Activated CD8-positive, alpha-beta T cell treated with anti-CD3 and anti-CD28 coated beads for 36 hours (primary cell): ENCODE data around the gene CAPN5. TPM values are rescaled to one million over a fixed set of nuclear protein-coding genes. Genes with fewer than 3 reads are reported as not detected.

Experiments
- ATAC-seq: fragments of 200-7000 bp; cut with Tn5 transposase; one replicate; pipeline ENCODE4 v1.10.0; 2021; ENCODE audit warnings: mild to moderate bottlenecking, moderate library complexity
- CTCF ChIA-PET: fragments of 350-600 bp; sonication (Branson Sonifier 250); formaldehyde crosslinking; loops from one replicate; lab custom pipeline; 2021; ENCODE audit warnings: antibody characterized with exemption; lab: Charles Lee
- POLR2A ChIA-PET: fragments of 350-600 bp; sonication (Branson Sonifier 250); formaldehyde crosslinking; loops from one replicate; lab custom pipeline; 2021; ENCODE audit warnings: antibody characterized with exemption; lab: Charles Lee
- DNase-seq: peaks from one replicate; pipeline ENCODE4 v3.0.0-alpha.2; 2020
- H3K27ac Mint-ChIP-seq: one replicate; pipeline ENCODE4 v1.8.0; 2021; ENCODE audit warnings: mild to moderate bottlenecking, mixed read lengths
- H3K27me3 Mint-ChIP-seq: one replicate; pipeline ENCODE4 v1.8.0; 2021; ENCODE audit warnings: mixed read lengths
- H3K36me3 Mint-ChIP-seq: one replicate; pipeline ENCODE4 v1.8.0; 2021; ENCODE audit warnings: low read depth, mixed read lengths
- H3K4me1 Mint-ChIP-seq: one replicate; pipeline ENCODE4 v1.8.0; 2021; ENCODE audit warnings: low read depth, mixed read lengths
- H3K4me3 Mint-ChIP-seq: one replicate; pipeline ENCODE4 v1.8.0; 2021; ENCODE audit warnings: mild to moderate bottlenecking, moderate library complexity, mixed read lengths
- H3K9me3 Mint-ChIP-seq: one replicate; pipeline ENCODE4 v1.8.0; 2021; ENCODE audit warnings: mixed read lengths
- CTCF ChIP-seq: fragments of 200-600 bp; IDR thresholded peaks from one replicate; pipeline ENCODE4 v1.8.0; 2022; ENCODE audit warnings: antibody characterized with exemption, mild to moderate bottlenecking
- intact Hi-C: fragments of 100-400 bp; cut with micrococcal nuclease; formaldehyde crosslinking; loops from one replicate; pipeline ENCODE4 v1.10.0; 2022
- total RNA-seq, 2 experiments: library from RNA; stranded (reverse); gene quantifications; one replicate each; pipeline ENCODE4 v1.2.3, GENCODE V29; 2021

Gene CAPN5
- total RNA-seq, 2 experiments from 2014 or later = 1.6 to 2.2 TPM

DNA sequence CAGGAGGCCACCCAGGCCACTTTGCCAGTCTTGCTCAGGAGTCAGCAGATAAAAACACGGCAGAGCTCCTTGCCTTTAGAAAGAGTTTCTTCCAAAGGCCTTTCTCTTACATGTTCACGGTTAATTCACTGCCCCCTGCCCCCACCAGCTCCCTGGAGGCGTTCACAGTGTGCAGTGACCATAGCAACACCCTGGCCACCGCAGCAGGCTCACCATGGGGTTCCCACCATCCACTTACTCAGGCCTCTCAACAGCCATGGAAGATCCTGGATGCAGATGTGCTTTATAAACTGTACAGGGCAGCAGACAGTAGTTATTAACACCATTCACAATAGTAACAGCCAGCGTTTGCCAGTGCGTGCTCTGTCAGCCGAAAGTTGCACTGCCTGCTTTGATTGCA is 50.7 kb downstream of the CAPN5 start:
- no peaks in the 10 kb centered on the region for H3K27me3 Mint-ChIP-seq
- ATAC-seq = no peak
- no peak overlapping the region for H3K4me3 Mint-ChIP-seq
- no peaks in the 10 kb centered on the region for H3K4me1 Mint-ChIP-seq
- ChIA-PET POLR2A (no interaction called here), CTCF (interaction anchor here (1.2 to 2.4 kb wide), 4 partner anchors 10 to 198 kb away, joined by 4 to 13 read pairs (median 6); partner anchors contain the start of gene MYO7A)
- no peak for TF ChIP-seq CTCF
- intact Hi-C loops = no loop called here
- DNase-seq = no peak
- H3K36me3 Mint-ChIP-seq = no peaks in the 10 kb centered on the region
- H3K9me3 Mint-ChIP-seq = no peaks in the 10 kb centered on the region
- no peak overlapping the region for H3K27ac Mint-ChIP-seq

DNA sequence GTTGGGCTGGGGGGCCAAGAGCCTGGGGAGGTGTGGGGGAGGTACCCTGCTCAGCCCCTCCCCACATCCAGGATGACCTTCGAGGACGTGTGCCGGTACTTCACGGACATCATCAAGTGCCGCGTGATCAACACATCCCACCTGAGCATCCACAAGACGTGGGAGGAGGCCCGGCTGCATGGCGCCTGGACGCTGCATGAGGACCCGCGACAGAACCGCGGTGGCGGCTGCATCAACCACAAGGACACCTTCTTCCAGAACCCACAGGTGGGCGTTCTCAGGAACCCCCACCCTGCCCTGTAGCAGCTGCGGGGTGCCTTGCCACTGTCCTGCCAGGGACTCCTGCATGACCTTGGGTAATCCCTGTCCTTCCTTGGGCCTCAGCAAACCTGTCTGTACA is 51.3 kb downstream of the CAPN5 start:
- no peak overlapping the region for H3K27ac Mint-ChIP-seq

GRCh38 chr11:77118971-77119370 is 52.2 kb downstream of the CAPN5 start:
- no peaks in the 10 kb centered on the region for H3K36me3 Mint-ChIP-seq

More for the DNA sequence above, 51.3 kb downstream of the CAPN5 start:
- Mint-ChIP-seq H3K36me3 (no peaks in the 10 kb centered on the region), H3K4me3 (no peak overlapping the region), H3K4me1 (no peaks in the 10 kb centered on the region), H3K9me3 (no peaks in the 10 kb centered on the region), H3K27me3 (no peaks in the 10 kb centered on the region)
- ChIA-PET POLR2A (no interaction called here), CTCF (interaction anchor here (2.4 kb wide), 1 partner anchor 9 kb away, joined by 13 read pairs; the partner anchor contains the start of gene MYO7A)
- DNase-seq (no peak), ATAC-seq (no peak)
- TF ChIP-seq CTCF = no peak
- intact Hi-C loops = no loop called here

DNA sequence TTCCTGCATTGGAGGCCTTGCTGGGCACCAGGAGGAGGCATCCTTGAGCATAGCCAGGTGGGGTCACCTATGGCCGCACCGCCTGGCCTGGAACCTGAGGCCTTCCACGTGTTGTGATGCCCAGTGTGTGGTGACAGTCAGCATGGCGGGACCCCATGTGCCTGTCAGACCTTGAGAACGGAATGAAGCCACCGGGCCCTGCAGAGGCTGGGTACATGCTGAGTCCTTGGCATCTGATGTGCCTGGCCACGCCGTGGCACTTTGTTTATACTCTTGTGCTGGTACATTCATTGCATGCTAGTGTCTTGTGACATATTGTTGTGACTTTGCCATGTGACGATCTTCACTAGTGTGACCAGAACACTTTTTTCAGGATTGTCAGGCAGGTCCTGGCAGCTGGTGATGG is 52.8 kb downstream of the CAPN5 start:
- no peaks in the 10 kb centered on the region for H3K27me3 Mint-ChIP-seq
- no peaks in the 10 kb centered on the region for H3K9me3 Mint-ChIP-seq
- ChIA-PET POLR2A (interaction anchor here (0.6 kb wide), 1 partner anchor 105 kb away, joined by 4 read pairs; no protein-coding TSS in a partner anchor), CTCF (interaction anchor here (1.2 kb wide), 2 partner anchors 28 to 54 kb away, joined by 3 read pairs; no protein-coding TSS in a partner anchor)
- no peak for ATAC-seq
- no peak overlapping the region for H3K27ac Mint-ChIP-seq
- no peaks in the 10 kb centered on the region for H3K36me3 Mint-ChIP-seq
- no peak for TF ChIP-seq CTCF
- intact Hi-C loops = no loop called here
- no peaks in the 10 kb centered on the region for H3K4me1 Mint-ChIP-seq
- DNase-seq = no peak
- no peak overlapping the region for H3K4me3 Mint-ChIP-seq

More at GRCh38 chr11:77118971-77119370, 52.2 kb downstream of the CAPN5 start:
- POLR2A ChIA-PET = no interaction called here
- CTCF ChIA-PET = interaction anchor here (1.2 kb wide), 1 partner anchor 28 kb away, joined by 3 read pairs; no protein-coding TSS in a partner anchor
- intact Hi-C loops = no loop called here
- ATAC-seq (no peak), DNase-seq (no peak)
- Mint-ChIP-seq H3K4me3 (no peak overlapping the region), H3K9me3 (no peaks in the 10 kb centered on the region), H3K27ac (no peak overlapping the region), H3K27me3 (no peaks in the 10 kb centered on the region), H3K4me1 (no peaks in the 10 kb centered on the region)
- no peak for TF ChIP-seq CTCF

- ChIA-PET CTCF (interaction anchor here (1.2 to 4.6 kb wide), 2 partner anchors 53 to 67 kb away, joined by 3 to 21 read pairs; no protein-coding TSS in a partner anchor), POLR2A (no interaction called here)
- Mint-ChIP-seq H3K4me3 (no peak overlapping the region), H3K4me1 (no peaks in the 10 kb centered on the region), H3K27me3 (no peaks in the 10 kb centered on the region), H3K27ac (no peak overlapping the region), H3K9me3 (no peaks in the 10 kb centered on the region), H3K36me3 (no peaks in the 10 kb centered on the region)
- no peak for TF ChIP-seq CTCF
- ATAC-seq (no peak), DNase-seq (no peak)
- intact Hi-C loops = loop anchor here (10.0 kb wide), 1 partner anchor 434 kb away; no protein-coding TSS in a partner anchor
Measured at GRCh38 chr11:77120571-77120970, 53.8 kb downstream of the CAPN5 start.
